Choroid plexus epithelial cell (primary cell): Measurements from ENCODE around the gene KCNJ18.
"Not testable (repeated sequence)": the region's sequence is repeated elsewhere in the genome, so short reads cannot be mapped to it uniquely, and the experiment has no call there.

ENCODE experiments used
- DNase-seq: peaks from one replicate; pipeline ENCODE4 v3.0.0-alpha.2; 2010; ENCODE audit warnings: low read depth
- H3K4me3 ChIP-seq: 2 replicates; pipeline ENCODE4 v1.5.1; 2011; ENCODE audit warnings: low read depth, mild to moderate bottlenecking, control low read depth, low read length, moderate library complexity
- TF ChIP-seq, protein P1 (sequence below): conservative IDR thresholded peaks from 2 replicates; pipeline ENCODE4 v1.5.1; 2011; ENCODE audit warnings: low read depth, mild to moderate bottlenecking, control low read depth, inconsistent platforms, low read length, moderate library complexity

Gene KCNJ18

DNA sequence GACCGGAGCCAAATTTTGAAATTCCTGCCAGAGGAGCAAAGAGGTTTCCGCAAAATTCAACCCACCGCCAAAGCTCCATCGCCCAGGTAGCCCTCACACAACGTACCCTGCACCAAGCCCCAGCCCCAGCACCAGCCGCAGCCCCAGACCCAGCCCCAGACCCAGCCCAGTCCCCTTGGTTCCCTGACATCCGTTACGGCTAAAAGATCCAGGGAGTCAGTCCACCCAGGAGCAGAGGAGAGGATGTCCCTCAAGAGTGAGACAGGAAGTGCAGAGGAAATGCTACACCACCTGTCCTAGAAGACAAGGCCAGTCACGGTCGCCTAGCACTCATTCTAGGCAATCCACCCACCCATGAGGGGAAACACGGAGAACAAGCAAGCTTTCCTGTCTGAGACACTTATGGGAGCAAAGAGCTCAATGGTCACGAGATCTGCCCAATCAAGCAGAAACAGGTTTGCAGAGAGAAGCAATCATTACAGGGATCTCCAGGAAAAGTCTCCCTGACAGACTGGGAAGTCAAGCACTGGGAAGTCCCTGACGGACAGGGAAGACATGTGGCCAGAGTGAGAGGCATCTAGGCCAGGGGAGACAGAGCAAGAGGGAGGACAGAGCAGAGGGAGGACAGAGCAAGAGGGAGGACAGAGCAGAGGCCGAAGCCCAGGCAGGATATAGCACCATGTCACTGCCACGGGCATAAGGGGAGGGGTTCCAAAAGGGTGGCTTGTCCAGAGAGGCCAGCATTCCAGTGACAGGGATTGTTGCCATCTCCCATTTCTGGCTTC lies 15.0 kb upstream of the KCNJ18 start:
- no peak overlapping the region for H3K4me3 ChIP-seq
- TF ChIP-seq, protein P1, sequence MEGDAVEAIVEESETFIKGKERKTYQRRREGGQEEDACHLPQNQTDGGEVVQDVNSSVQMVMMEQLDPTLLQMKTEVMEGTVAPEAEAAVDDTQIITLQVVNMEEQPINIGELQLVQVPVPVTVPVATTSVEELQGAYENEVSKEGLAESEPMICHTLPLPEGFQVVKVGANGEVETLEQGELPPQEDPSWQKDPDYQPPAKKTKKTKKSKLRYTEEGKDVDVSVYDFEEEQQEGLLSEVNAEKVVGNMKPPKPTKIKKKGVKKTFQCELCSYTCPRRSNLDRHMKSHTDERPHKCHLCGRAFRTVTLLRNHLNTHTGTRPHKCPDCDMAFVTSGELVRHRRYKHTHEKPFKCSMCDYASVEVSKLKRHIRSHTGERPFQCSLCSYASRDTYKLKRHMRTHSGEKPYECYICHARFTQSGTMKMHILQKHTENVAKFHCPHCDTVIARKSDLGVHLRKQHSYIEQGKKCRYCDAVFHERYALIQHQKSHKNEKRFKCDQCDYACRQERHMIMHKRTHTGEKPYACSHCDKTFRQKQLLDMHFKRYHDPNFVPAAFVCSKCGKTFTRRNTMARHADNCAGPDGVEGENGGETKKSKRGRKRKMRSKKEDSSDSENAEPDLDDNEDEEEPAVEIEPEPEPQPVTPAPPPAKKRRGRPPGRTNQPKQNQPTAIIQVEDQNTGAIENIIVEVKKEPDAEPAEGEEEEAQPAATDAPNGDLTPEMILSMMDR, result no peak
- DNase-seq, result no peak

DNA sequence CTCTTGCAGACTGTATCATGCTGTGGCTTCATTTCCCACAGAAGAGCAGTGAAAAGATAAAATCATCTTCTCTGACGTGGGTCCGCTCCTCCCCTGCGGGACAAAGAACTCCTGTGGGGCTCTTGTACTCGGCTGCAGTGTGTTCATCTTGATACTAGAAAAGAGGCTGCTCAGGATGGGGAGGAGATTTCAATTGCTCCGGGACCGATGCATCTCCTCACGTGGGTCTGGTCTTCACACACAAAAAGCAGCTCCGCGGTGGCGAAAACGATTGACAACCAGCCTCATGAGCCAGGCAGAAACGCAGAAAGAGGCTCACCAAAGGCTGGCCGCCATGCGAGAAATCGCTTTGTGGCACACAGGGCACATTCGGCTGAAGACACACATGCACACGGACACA lies 14.4 kb upstream of the KCNJ18 start:
- DNase-seq, result no peak
- TF ChIP-seq, protein P1, result no peak
- H3K4me3 ChIP-seq, result no peak overlapping the region

DNA sequence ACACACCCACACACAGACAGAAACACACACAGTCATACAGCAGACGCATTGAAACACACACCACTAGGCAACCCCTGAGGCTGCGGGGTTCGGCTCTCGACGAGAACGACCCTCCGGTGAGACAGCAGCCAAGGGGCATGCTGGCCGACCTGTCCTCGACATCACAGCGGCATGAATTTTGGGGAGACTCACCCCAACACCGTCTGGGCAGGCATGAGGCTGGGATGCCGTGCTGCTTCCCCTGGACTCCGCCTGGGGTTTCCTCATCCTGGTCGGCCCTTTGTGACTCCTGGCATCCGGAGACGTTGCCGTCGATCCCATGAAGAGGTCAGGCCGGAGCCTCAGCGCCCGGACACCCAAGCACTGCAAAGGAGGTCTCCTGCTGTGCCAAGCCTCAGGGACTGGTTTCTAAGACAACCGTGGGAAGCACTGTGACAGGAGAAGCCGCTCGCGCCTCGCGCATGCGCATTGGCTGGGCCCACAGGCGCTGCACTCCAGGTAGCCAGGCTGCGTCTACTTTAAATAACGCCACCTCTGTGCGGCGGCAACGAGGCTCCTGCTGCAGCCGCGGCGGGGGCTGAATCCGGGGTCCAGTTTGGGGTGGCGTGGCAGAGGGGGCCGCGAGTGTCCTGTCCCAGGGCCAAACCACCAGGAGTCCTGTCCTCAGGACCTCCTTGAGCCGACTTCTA lies 13.8 kb upstream of the KCNJ18 start:
- no peak overlapping the region for H3K4me3 ChIP-seq
- TF ChIP-seq, protein P1, result no peak
- no peak for DNase-seq

DNA sequence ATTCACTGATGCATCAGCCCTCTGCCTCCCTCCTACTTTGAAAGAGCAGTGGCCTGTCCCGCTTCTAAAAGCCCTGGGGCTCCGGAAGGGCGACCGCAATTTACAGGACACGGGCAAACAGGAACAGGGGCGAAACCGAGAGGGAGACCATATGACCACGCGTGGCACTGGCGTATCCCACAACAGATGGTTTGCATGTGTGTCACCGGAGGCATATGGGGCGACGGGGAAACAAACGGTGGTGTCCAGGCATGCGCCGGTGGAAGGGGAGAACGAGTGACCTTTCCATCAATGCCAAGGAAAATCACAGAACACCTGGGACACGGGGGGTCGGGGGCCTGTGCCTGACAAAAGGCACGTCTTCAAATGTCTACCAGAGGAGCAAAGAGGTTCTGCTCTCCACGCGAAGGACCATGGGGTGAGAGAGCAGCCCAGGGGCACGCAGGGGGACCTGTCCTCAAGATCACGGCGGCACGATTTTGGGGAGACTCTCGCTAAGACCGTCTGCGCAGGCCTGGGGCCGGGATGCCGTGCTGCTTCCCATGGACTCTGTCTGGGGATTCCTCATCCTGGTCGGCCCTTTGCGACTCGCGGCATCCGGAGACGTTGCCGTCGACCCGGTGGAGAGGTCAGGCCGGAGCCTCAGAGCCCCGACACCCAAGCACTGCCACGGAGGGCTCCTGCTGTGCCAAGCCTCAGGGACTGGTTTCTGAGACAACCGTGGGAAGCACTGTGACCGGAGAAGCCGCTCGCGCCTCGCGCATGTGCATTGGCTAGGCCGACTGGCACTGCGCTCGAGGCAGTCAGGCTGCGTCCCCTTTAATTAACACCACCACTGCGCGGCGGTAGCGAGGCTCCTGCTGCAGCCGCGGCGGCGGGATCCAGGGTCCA lies 12.8 kb upstream of the KCNJ18 start:
- no peak overlapping the region for H3K4me3 ChIP-seq
- TF ChIP-seq, protein P1, result no peak
- no peak for DNase-seq

DNA sequence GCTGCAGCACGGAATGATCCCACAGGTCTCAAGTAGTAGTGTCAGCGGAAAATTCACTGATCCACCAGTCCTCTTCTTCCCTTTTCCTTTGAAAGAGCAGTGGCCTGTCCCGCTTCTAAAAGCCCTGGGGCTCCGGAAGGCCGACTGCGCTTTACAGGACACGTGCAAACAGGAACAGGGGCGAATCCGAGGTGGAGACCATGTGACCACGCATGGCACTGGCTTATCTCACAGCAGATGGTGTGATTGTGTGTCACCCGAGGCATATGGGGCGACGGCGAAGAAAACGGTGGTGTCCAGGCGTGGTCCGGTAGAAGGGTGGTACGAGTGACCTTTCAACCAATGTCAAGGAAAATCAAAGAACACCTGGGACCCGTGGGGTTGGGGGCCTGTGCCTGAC lies 12.0 kb upstream of the KCNJ18 start:
- no peak overlapping the region for H3K4me3 ChIP-seq
- TF ChIP-seq, protein P1, result no peak
- DNase-seq, result no peak

DNA sequence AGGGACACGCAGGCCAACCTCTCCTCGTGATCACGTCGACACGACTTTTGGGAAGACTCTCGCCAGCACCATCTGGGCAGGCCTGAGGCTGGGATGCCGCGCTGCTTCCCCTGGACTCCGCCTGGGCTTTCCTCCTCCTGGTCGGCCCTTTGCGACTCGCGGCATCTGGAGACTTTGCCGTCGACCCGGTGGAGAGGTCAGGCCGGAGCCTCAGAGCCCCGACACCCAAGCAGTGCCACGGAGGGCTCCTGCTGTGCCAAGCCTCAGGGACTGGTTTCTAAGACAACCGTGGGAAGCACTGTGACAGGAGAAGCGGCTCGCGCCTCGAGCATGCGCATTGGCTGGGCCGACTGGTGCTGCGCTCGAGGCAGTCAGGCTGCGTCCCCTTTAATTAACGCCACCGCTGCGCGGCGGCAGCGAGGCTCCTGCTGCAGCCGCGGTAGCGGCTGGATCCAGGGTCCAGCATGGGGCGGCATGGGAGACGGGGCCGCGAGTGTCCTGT lies 11.4 kb upstream of the KCNJ18 start:
- not testable (repeated sequence) for DNase-seq, H3K4me3 ChIP-seq

DNA sequence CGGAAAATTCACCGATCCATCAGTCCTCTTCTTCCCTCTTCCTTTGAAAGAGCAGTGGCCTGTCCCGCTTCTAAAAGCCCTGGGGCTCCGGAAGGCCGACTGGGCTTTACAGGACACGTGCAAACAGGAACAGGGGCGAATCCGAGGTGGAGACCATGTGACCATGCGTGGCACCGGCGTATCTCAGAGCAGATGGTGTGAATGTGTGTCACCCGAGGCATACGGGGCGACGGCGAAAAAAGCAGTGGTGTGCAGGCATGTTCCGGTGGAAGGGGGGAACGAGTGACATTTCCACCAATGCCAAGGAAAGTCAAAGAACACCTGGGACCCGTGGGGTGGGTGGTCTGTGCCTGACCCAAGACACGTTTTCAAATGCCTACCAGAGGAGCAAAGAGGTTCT lies 10.7 kb upstream of the KCNJ18 start:
- not testable (repeated sequence) for H3K4me3 ChIP-seq

DNA sequence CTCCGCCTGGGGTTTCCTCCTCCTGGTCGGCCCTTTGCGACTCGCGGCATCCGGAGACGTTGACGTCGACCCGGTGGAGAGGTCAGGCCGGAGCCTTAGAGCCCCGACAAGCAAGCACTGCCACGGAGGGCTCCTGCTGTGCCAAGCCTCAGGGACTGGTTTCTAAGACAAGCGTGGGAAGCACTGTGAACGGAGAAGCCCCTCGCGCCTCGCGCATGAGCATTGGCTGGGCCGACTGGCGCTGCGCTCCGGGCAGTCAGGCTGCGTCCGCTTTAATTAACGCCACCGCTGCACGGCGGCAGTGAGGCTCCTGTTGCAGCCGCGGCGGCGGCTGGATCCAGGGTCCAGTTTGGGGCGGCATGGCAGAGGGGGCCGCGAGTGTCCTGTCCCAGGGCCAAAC lies 10.2 kb upstream of the KCNJ18 start:
- not testable (repeated sequence) for DNase-seq, H3K4me3 ChIP-seq

More for the DNA sequence above, 10.7 kb upstream of the KCNJ18 start:
- not testable (repeated sequence) for DNase-seq

DNA sequence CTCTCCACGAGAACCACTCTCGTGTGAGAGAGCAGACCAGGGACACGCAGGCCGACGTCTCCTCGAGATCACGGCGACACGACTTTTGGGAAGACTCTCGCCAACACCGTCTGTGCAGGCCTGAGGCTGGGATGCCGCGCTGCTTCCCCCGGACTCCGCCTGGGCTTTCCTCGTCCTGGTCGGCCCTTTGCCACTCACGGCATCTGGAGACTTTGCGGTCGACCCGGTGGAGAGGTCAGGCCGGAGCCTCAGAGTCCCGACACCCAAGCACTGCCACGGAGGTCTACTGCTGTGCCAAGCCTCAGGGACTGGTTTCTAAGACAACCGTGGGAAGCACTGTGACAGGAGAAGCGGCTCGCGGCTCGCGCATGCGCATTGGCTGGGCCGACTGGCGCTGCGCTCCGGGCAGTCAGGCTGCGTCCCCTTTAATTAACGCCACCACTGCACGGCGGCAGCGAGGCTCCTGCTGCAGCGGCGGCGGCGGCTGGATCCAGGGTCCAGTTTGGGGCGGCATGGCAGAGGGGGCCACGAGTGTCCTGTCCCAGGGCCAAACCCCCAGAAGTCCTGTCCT lies 9.1 kb upstream of the KCNJ18 start:
- H3K4me3 ChIP-seq, DNase-seq: not testable (repeated sequence)

DNA sequence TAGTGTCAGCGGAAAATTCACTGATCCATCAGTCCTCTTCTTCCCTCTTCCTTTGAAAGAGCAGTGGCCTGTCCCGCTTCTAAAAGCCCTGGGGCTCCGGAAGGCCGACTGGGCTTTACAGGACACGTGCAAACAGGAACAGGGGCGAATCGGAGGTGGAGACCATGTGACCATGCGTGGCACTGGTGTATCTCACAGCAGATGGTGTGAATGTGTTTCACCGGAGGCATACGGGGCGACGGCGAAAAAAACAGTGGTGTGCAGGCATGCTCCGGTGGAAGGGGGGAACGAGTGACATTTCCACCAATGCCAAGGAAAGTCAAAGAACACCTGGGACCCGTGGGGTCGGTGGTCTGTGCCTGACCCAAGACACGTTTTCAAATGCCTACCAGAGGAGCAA lies 8.4 kb upstream of the KCNJ18 start:
- not testable (repeated sequence) for H3K4me3 ChIP-seq, DNase-seq

DNA sequence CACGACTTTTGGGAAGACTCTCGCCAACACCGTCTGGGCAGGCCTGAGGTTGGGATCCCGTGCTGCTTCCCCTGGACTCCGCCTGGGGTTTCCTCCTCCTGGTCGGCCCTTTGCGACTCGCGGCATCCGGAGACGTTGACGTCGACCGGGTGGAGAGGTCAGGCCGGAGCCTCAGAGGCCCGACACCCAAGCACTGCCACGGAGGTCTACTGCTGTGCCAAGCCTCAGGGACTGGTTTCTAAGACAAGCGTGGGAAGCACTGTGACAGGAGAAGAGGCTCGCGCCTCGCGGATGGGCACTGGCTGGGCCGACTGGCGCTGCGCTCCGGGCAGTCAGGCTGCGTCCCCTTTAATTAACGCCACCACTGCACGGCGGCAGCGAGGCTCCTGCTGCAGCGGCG lies 7.9 kb upstream of the KCNJ18 start:
- not testable (repeated sequence) for H3K4me3 ChIP-seq, DNase-seq
